DOHH2 (cell line): ENCODE data around the gene ITPA.

Source experiments
- H3F3A ChIP-seq: fragments of 200-600 bp; sonication (generic), shearing (Covaris generic); 2 replicates; pipeline ENCODE4 v1.6.0; 2016; ENCODE audit warnings: antibody characterized with exemption, mild to moderate bottlenecking; ENCODE audit not compliant: control insufficient read depth, insufficient read depth
- H3K27ac ChIP-seq: fragments of 200-600 bp; sonication (generic); 2 replicates; pipeline ENCODE4 v1.5.1; 2014; ENCODE audit warnings: low read depth, mild to moderate bottlenecking, low read length, moderate library complexity
- H3K27me3 ChIP-seq: fragments of 200-600 bp; sonication (generic); 2 replicates; pipeline ENCODE4 v1.6.1; 2014; ENCODE audit warnings: mild to moderate bottlenecking, low read length, mixed read lengths; ENCODE audit not compliant: control insufficient read depth
- H3K36me3 ChIP-seq: fragments of 200-600 bp; sonication (generic); 2 replicates; pipeline ENCODE4 v1.6.1; 2014; ENCODE audit warnings: mild to moderate bottlenecking, low read length, moderate library complexity, mixed read lengths; ENCODE audit not compliant: control insufficient read depth
- H3K4me1 ChIP-seq: fragments of 200-600 bp; sonication (generic); 2 replicates; pipeline ENCODE4 v1.6.1; 2014; ENCODE audit warnings: mild to moderate bottlenecking, low read length, mixed read lengths; ENCODE audit not compliant: control insufficient read depth
- H3K4me2 ChIP-seq: fragments of 200-600 bp; sonication (generic); 2 replicates; pipeline ENCODE4 v1.6.0; 2014; ENCODE audit warnings: mild to moderate bottlenecking, low read length, moderate library complexity
- H3K4me3 ChIP-seq: fragments of 200-600 bp; sonication (generic); 2 replicates; pipeline ENCODE4 v1.5.1; 2014; ENCODE audit warnings: mild to moderate bottlenecking, low read length, mixed read lengths
- H3K79me2 ChIP-seq: fragments of 200-600 bp; sonication (generic); 2 replicates; pipeline ENCODE4 v1.6.1; 2014; ENCODE audit warnings: mild to moderate bottlenecking, low read length, mixed read lengths; ENCODE audit not compliant: control insufficient read depth
- H3K9me2 ChIP-seq: fragments of 200-600 bp; sonication (generic); replicated peaks from 2 replicates; pipeline ENCODE4 v1.6.1; 2014; ENCODE audit warnings: mild to moderate bottlenecking, low read length, mixed read lengths; ENCODE audit not compliant: control insufficient read depth
- H3K9me3 ChIP-seq: fragments of 200-600 bp; sonication (generic); 2 replicates; pipeline ENCODE4 v1.6.1; 2014; ENCODE audit warnings: antibody characterized with exemption, low read length, mixed read lengths; ENCODE audit not compliant: control insufficient read depth, insufficient read depth
- H4K20me1 ChIP-seq: fragments of 200-600 bp; sonication (generic); 2 replicates; pipeline ENCODE4 v1.6.0; 2014; ENCODE audit warnings: low read depth, mild to moderate bottlenecking, antibody characterized with exemption, low read length, moderate library complexity; ENCODE audit not compliant: control insufficient read depth, insufficient read depth
- CTCF ChIP-seq: fragments of 200-600 bp; sonication (generic); IDR thresholded peaks from one replicate; pipeline ENCODE4 v1.5.1; 2014; ENCODE audit warnings: antibody characterized with exemption, mild to moderate bottlenecking, low read depth, low read length; ENCODE audit not compliant: poor library complexity, severe bottlenecking
- EZH2phosphoT487 ChIP-seq: fragments of 200-600 bp; sonication (generic); IDR thresholded peaks from 2 replicates; pipeline ENCODE4 v1.6.1; 2017; ENCODE audit warnings: borderline replicate concordance, mild to moderate bottlenecking, antibody characterized with exemption, low read length, moderate library complexity, mixed read lengths

The ITPA gene

GRCh38 chr20:3202965-3203314 is 6.4 kb upstream of the ITPA start:
- Histone ChIP-seq H3K79me2 (peaks cover 27% of the 10 kb centered on the region), H3K27ac (no peak overlapping the region), H4K20me1 (no peaks in the 10 kb centered on the region), H3K9me3 (no peaks in the 10 kb centered on the region), H3K4me3 (peak overlapping the region; percentile 78), H3K9me2 (no peaks in the 10 kb centered on the region), H3K27me3 (no peaks in the 10 kb centered on the region), H3F3A (no peaks in the 10 kb centered on the region), H3K36me3 (peaks cover 37% of the 10 kb centered on the region), H3K4me1 (peaks cover 11% of the 10 kb centered on the region), H3K4me2 (peak overlapping the region; percentile 86)
- TF ChIP-seq CTCF = no peak
- no peak for TF ChIP-seq EZH2phosphoT487

GRCh38 chr20:3203315-3204123 is 5.8 kb upstream of the ITPA start:
- peaks cover 37% of the 10 kb centered on the region for H3K36me3 ChIP-seq
- no peaks in the 10 kb centered on the region for H3K27me3 ChIP-seq
- H3K4me3 ChIP-seq = peak overlapping the region; percentile 78
- no peak for TF ChIP-seq EZH2phosphoT487
- no peak for TF ChIP-seq CTCF
- H3K79me2 ChIP-seq = peaks cover 33% of the 10 kb centered on the region
- H4K20me1 ChIP-seq = no peaks in the 10 kb centered on the region
- H3K4me2 ChIP-seq = peak overlapping the region; percentile 86
- H3K4me1 ChIP-seq = peaks cover 17% of the 10 kb centered on the region
- H3F3A ChIP-seq = no peaks in the 10 kb centered on the region
- peak overlapping the region; percentile 47 for H3K27ac ChIP-seq
- no peaks in the 10 kb centered on the region for H3K9me3 ChIP-seq
- no peaks in the 10 kb centered on the region for H3K9me2 ChIP-seq

GRCh38 chr20:3204124-3204794 is 5.0 kb upstream of the ITPA start, which contains the start of gene DDRGK1:
TSS of gene DDRGK1 (minus strand) at chr20:3204682. CDS start at chr20:3204627, 55 bp downstream.
- Histone ChIP-seq H3K9me3 (no peaks in the 10 kb centered on the region), H3K4me2 (peak within 1 kb of the TSS; percentile 86), H4K20me1 (no peaks in the 10 kb centered on the region), H3K4me3 (peak within 1 kb of the TSS; percentile 78), H3K4me1 (peaks cover 19% of the 10 kb centered on the region), H3K79me2 (peaks cover 40% of the 10 kb centered on the region), H3K9me2 (no peaks in the 10 kb centered on the region), H3K36me3 (peaks cover 32% of the 10 kb centered on the region), H3K27ac (peak within 1 kb of the TSS; percentile 47), H3F3A (no peaks in the 10 kb centered on the region), H3K27me3 (no peaks in the 10 kb centered on the region)
- no peak for TF ChIP-seq CTCF
- TF ChIP-seq EZH2phosphoT487 = no peak
